HG03460 (cell line): ENCODE measurements around the gene CCDC85C.
"Not testable (repeated sequence)": the region's sequence is repeated elsewhere in the genome, so short reads cannot be mapped to it uniquely, and the experiment has no call there.

Experiments used
- ATAC-seq: cut with Tn5 transposase; IDR thresholded peaks from one replicate; pipeline ENCODE4 v1.9.1; 2021; ENCODE audit not compliant: unreplicated experiment

Gene CCDC85C

DNA sequence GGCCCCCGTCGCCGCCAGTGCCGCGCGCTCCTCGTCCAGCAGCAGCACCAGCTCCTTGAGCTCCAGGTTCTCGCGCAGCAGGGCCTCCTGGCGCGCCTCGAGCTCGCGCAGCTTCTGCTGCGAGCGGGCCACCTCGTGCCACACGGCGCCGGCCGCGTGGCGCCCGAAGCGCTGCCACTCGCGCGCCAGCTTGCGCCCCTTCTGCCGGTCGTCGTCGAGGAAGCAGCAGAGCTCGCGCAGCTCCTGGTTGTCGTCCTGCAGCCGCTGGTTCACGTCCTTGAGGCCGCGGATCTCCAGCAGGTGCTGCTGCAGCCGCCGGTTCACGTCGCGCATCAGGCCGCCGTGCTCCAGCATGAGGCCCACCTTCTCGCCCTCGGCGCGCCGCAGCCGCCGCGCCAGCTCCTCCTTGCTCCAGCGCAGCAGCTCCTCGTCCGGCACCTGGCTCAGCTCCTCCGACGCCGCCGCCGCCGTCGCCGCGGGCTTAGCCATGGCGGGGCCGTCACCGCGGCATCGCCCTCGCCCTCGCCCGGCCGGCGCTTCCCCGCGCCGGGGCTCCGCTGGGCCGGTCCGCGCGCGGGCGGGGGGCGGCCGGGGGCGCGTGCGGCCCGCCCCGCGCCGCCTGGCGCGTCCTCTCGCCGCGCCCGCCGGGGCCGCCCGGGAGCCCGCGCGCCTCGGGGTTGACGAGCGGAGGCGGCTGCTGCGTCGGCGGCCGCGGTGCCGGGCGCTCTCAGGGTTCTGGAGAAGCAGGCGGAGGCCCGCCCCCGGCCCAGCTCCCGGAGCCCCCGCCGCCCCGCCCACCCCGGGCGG lies at the start of gene CCDC85C:
Gene CCDC85C (minus strand): TSS at position 737 of the 807 bp plus-strand sequence. CDS start 248 bp downstream, at position 489.
- ATAC-seq, result no peak

DNA sequence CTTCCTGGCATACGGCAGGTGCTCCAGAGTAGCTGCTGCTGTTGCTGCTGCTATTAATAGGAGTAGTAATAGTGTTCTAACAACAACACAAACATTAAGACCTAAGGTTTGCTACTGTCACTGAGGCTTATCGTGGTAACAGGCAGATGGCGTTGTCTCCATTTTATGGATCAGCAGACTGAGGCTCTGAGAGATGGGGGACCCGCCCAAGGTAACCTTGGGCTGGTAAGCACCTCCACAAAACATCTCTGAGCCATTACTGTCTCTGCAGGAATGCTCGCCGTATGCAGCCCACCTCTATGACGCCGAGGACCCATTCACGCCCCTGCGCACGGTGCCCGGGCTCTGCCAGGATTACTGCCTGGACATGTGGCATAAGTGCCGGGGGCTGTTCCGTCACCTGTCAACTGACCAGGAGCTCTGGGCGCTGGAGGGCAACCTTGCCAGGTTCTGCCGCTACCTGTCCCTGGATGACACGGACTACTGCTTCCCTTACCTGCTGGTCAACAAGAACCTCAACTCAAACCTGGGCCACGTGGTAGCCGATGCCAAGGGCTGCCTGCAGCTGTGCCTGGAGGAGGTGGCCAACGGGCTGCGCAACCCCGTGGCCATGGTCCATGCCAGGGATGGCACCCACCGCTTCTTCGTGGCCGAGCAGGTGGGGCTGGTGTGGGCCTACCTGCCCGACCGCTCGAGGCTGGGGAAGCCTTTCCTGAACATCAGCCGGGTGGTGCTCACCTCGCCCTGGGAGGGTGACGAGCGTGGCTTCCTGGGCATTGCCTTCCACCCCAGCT lies 48.1 kb upstream of the CCDC85C start:
- no peak for ATAC-seq

DNA sequence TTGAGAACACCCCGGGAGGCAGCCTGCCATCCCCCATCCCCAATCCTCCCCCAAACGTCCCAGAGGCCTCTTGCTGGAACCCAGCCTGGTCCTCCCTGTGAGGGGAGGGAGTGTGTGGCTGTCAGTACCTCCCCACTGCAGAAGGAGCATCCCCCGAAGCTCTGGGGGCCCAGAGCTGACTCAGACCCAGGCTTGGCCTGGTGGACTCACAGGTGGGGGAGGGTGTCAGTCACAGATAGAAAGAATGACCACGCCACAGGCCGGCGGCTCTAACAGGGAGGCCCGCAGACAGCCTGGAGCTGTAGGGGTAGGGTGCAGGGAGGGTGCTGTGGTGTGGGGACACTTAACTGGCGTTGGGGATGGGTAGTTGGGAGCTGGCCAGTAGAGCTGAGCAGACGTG lies 46.2 kb upstream of the CCDC85C start:
- no peak for ATAC-seq

DNA sequence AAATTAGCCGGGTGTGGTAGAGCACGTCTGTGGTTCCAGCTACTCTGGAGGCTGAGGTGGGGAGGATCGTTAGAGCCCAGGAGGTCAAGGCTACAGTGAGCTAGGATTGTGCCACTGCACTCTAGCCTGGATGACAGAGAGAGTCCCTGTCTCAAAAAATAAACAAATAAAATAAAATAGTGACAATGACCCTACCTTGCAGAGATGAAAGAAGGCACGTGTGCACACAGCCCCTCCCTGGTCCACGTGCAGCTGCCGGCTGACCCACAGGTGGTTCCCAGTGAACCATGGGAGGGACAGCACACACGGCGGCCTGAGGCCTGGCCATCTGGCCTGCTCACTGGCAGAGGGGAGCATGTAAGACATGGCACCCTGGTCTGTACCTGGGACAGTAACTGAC lies 45.6 kb upstream of the CCDC85C start:
- ATAC-seq, result no peak

DNA sequence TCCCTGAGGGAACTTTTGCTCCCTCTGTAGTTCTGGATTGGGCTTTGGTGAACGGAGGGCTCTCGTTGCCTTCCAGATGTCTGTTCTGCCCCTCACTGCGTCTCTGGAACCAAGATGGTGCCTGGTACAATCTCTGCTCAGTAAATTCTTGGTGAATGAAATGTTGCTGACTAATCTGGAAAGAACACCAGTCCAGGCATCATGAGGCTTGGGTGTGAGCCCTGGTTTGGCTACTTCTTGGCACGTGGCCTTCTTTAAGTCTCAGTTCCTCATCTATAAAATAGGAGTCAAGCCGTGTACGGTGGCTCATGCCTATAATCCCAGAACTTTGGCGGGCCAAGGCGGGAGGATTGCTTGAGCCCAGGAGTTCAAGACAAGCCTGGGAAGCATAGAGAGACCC lies 45.2 kb upstream of the CCDC85C start:
- ATAC-seq, result no peak

DNA sequence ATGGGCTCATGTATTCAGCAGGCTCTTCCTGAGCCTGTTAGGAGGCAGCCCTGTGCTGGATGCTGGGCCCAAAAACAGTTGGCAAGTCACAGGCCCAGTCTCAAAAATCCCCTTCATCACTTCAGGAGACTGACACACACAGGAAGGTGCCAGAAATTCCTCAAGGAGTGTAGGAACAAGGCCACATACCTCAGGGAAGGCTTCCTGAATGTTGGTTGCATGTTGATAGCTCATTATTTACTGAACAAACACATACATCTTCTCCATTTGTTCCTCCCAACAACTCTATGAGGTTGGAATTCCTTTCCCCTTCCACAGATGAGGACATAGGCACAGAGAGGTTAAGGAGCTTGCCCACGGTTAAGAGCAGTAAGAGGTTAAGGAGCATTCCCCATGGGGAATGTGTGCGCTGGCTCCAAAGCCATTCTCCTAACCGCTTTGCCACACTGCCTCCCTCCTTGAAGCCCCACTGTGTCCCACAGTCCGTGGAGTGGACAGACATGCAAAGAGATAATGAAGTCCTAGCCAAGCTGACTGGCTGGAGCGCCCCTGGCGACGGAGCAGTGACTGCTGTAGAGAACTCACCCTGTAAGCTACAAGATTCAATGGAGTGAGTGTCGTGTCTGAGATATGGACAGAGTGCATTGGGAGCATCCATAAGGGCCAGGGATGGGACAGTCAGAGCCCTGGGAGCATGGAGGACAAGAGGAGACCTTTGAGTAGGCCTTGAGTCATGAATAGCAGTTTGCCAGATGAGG lies 44.2 kb upstream of the CCDC85C start:
- no peak for ATAC-seq

DNA sequence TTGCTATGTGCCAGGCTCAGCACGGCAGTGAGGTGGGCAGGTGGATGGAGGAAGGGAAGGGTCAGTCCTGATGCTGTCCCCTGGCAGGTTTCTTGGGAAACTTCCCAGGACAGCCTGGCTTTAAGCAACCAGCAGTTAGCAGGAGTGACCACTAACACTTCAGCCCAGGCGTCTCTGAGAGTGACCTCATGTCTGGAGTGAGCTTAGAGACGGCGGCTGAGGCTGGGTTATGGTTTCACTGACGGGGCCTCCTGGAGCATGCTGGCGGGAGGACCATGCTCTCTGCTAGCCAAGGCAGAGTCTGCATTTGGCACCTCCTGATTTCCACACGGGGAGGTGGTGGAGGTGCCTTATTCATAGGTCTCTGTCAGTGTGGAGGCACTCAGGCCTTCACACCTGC lies 43.4 kb upstream of the CCDC85C start:
- ATAC-seq, result no peak

DNA sequence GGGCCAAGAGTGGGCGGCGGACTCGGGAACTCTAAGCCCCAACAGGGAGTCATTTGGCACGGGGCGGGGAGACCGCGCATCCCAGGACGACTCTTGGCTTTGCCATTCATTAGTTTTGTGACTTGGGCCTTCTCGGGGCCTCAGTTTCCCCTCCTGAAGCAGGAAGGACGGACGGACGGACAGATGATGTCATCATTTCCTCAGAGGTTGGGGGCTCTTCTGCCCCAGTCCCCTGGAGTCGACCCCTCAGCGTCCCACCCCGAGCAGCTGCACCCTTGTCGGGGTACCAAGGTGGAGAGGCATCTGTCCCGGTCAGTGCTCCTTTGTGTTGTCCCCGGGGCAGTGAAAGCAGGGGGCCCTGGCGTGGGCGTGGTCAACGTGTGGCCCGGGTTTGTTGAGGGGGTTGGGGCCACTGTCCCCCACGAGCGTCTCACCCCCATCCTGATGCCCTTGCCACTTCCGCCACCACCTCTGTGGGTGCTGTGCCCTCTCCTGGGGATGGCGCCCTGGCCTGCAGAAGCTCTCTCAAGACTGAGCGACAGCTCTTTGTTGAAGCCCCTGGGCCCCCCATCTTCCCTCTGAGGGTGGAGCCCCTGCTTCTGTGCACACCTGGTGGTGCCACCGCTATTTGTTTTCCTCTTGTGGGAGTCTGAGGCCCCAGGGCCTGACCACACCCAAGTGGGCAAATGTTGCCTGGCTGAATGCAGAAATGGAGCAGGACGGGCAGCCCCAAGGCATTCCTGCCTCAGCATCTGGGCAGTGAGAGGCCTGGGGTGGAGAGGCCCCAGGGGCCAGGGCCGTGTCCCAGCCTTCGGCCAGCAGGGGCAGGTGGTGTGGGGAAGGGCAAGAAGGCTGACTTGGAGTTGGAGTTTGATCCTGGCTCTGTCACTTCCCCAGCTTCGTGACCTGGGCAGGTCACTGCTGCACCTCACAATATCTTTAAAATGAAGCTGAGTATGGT lies 41.8 kb upstream of the CCDC85C start:
- ATAC-seq, result no peak

DNA sequence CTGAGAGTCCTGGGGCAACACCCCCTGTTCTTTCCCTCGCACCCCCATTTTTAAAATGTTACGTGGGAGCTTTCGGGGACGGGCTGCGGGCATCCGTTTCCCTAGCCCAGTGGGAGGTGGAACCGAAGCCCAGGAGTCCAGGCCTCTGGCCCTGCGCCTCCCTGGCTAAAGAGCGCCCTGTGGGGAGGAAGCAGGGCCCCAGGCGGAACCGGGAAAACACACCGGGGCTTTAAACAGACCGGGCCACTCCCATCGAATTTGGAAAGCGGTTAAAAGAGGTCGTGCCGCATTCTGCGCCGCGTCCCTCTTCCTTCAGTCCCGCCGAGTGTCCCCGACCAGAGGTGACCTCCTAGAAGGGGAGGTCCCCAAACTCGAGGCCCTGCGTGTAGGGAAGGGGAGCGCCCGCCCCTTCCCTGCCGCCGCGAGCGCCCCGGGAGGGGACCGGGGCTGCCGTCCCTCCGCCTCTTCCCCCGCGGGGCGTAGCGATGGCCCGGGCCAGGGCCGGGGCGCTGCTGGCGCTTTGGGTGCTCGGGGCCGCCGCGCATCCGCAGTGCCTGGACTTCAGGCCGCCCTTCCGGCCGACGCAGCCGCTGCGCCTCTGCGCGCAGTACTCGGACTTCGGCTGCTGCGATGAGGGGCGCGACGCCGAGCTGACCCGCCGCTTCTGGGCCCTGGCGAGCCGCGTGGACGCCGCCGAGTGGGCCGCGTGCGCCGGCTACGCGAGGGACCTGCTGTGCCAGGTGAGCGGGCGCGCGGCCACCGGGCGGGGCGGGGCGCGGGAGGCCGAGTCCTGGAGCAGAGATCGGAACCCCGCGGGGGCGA lies 40.9 kb upstream of the CCDC85C start, which contains the start of gene HHIPL1:
Gene HHIPL1 (plus strand): TSS at position 407 of the 822 bp plus-strand sequence. CDS start 79 bp downstream, at position 486.
- ATAC-seq, result no peak

DNA sequence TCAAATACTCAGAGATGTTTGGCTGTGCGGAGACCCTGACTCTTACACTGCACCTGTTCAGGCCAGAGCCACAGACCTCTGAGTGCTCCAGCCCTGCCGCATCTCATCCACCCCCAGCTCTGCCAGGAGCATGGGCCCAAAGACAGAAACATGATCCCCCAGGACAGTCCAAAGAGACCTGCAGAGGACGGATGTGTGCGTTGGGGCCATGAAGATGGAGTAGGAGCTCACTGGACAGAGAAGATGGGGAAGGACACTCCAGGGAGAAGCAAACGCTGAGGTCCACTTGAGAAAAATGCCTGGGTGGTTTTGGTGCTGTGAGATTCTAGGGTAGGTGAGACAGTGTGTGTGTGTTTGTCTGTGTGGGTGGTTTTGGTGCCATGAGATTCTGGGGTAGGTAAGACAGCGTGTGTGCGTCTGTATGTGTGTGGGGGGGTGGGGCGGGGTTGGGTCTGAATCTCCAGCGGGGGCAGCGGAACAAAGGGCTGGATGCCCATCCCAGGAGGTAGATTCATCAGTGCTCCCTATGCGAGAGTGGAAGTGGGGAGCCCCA lies 40.1 kb upstream of the CCDC85C start:
- no peak for ATAC-seq

DNA sequence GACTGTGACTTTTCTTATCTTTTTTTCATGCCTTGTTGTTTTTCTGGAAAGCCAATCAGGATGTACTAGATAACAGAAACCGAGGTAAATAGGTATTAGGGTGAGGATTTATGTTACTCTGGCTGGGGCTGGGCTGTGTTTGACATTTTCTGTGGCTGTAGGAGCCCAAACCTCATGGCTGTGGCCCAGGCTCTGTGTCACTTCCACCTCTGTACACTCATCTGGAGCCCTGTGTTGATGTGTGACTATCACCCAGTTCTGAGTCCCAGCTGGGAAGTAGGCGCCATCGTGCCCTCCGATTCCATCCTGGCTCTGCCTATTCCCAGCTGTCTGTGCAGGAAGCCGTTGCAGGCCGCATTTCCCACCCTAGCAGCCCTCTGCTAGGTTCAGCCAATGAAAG lies 39.3 kb upstream of the CCDC85C start:
- no peak for ATAC-seq

DNA sequence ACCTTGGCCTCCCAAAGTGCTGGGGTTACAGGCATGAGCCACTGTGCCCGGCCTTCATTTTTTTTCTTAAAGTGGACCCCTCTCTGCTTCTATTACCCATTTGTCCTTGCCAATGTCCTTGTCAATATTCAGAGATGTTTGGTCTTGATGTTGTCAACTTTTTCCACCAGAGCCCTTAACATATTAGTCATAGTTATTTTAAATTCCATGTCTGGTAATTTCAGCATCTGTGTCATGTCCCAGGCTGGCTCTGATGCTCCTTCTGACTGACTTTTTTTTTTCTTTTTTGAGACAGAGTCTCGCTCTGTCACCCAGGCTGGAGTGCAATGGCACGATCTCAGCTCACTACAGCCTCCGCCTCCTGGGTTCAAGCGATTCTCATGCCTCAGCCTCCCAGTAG lies 38.8 kb upstream of the CCDC85C start:
- ATAC-seq, result not testable (repeated sequence)

DNA sequence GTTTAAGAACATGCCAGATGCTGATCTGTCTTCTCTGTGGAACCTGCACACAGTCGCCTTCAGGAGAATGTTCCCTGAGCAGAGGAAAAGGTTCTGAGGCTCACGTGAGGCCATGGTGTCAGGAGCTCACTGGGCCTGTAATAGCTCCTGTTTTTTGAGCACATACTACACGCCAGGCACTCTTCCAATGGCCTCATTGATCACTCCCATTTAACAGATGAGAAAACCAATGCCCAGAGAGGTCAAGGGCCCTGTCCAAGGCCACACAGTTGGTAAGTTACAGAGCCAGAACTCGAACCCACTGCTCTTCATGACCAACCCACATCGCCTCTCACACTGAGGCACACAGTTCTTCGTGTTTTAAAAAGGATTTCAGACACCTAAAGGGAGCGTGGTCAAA lies 33.6 kb upstream of the CCDC85C start:
- no peak for ATAC-seq

DNA sequence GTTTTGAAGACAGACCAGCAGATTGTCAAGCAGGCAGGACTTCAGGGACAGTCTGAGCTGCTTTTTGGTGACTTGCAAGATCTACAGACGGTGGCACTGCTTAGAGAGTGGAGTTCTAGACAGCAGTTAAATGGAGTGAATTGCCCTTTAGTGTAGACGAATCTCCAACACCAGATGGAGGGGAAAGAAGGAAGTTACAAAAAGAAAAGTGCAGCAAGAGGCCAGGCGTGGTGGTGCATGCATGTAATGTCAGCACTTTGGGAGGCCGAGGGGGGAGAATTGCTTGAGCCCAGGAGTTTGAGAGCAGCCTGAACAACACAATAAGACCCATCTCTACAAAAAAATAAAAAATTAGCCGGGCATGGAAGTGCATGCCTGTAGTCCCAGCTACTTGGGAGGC lies 32.5 kb upstream of the CCDC85C start:
- no peak for ATAC-seq

DNA sequence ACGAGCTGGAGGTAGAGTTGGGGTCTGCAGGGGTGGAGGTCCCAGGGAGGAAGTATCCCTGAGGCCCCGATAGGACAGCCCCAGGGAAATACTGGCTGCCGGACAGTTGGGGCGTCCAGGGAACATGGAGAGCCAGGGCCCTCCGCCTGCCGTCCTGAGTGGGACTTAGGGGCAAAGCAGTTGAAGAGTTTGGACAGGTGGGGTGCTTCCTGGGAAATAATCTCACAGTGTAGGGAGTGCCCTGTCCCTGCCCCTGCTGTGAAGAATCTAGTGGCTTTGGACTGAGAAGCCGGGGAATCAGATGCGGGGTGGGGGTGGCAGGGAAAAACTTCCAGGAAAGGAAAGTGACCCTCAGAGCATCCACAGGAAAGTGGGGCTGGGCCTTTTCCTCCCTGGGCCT lies 31.1 kb upstream of the CCDC85C start:
- ATAC-seq, result no peak

DNA sequence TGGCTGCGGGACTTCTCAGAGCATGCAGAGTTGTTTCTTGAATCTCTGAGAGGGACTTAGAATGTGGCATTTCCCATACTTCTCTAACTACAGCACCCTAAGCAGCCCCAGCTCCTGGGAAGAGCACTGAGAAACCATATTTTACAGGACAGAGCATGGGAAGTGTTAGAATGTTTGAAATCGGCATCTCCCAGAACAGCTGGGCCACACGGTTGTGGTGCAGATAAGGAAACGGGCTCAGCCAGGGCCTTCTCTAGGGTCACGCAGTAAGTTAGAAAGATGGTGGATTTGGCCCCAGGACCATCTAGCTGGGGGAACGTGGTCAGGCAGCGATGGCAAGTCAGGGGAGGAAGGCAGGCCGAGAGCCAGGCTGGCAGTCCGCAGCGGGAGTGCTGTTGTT lies 30.4 kb upstream of the CCDC85C start:
- no peak for ATAC-seq

DNA sequence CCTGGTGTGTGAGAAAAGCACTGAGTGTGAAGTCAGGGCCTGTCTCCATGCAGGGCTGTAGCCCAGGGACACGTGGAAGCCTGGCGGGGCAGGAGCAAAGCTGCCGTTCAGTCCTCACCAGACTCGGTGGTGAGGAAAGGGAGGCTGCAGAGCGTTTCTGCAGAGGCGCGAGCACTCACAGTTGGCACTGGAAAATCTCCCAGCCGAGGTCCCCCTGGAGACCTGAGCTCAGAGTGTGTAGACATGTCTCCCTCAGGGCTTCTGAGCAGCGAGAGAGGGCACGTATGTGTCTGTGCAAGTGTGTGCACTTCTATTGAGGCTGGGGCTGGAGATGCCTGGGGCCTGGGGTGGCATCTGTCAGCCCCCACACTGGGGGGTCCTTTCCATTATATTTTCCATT lies 29.9 kb upstream of the CCDC85C start:
- no peak for ATAC-seq

DNA sequence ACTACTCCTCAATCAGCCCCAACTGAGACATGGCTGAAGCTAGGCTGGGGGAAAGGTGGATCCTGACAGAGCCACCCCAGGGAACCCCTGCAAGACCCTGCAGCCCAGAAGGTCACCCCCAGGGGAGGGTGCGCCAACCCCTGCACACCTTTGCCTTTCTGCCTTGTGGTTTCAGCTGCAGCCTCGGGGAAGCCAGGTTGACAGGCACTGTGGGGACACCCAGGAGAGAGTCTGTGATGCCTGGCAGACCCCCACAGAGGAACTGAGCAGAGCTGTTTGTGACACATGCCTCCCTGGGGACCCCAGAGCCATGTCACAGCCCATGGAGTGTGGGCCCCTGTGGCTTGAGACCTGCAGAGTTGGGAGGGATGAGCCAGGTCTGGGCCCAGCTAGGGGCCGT lies 29.1 kb upstream of the CCDC85C start:
- no peak for ATAC-seq

DNA sequence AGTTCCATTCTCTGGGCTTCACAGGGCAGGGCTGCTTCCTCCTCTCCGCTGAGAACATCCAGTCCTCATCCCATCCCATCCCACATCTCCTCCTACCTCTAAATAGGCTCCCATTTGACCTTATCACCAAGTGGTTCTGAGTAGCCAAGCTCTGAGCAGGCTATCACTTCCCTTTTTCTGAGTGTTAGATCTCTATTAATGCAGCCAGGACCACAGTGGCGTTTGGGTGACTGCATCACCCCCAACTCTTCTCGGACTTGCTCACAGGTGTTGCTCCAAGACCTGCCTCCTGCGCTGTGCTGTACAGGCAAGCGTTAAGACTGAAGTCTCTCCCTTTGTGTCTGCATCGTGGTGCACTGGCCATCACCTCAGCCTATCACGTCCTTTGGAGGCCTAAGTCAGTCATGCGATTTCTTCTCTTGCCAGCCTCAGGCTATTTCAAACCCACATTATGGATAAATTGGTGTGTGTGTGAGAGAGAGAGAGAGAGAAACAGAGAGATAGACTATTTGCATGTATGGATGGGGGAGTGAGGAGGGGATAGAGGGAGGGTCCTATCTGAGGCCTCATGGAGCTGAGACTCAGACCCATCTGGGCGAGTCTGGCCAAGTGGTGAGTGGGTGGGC lies 28.5 kb upstream of the CCDC85C start:
- ATAC-seq, result no peak
